Ishikawa (cell line): ENCODE measurements around the gene NRG3.

Experiments used
- CEBPB ChIP-seq: IDR thresholded peaks from 2 replicates; pipeline ENCODE4 v1.6.1; 2012
- EP300 ChIP-seq: IDR thresholded peaks from 2 replicates; pipeline ENCODE4 v1.6.1; 2012; ENCODE audit warnings: borderline replicate concordance
- RAD21 ChIP-seq: IDR thresholded peaks from 2 replicates; pipeline ENCODE4 v1.6.1; 2012; ENCODE audit warnings: low read depth
- YY1 ChIP-seq: IDR thresholded peaks from 2 replicates; pipeline ENCODE4 v1.6.1; 2012; ENCODE audit warnings: low read depth
- ZBTB7A ChIP-seq: IDR thresholded peaks from 2 replicates; pipeline ENCODE4 v1.6.1; 2012; ENCODE audit warnings: low read depth
- TF ChIP-seq, protein P1 (sequence below): IDR thresholded peaks from 2 replicates; pipeline ENCODE4 v1.6.1; 2012; ENCODE audit warnings: low read depth, mild to moderate bottlenecking
- TF ChIP-seq, protein P2 (sequence below): IDR thresholded peaks from 2 replicates; pipeline ENCODE4 v1.6.1; 2012

GRCh38 chr10:82814635-82815034 lies 939.6 kb downstream of the NRG3 start:
- TF ChIP-seq RAD21, result no peak
- TF ChIP-seq ZBTB7A, result no peak
- TF ChIP-seq CEBPB, result no peak
- TF ChIP-seq, protein P1, sequence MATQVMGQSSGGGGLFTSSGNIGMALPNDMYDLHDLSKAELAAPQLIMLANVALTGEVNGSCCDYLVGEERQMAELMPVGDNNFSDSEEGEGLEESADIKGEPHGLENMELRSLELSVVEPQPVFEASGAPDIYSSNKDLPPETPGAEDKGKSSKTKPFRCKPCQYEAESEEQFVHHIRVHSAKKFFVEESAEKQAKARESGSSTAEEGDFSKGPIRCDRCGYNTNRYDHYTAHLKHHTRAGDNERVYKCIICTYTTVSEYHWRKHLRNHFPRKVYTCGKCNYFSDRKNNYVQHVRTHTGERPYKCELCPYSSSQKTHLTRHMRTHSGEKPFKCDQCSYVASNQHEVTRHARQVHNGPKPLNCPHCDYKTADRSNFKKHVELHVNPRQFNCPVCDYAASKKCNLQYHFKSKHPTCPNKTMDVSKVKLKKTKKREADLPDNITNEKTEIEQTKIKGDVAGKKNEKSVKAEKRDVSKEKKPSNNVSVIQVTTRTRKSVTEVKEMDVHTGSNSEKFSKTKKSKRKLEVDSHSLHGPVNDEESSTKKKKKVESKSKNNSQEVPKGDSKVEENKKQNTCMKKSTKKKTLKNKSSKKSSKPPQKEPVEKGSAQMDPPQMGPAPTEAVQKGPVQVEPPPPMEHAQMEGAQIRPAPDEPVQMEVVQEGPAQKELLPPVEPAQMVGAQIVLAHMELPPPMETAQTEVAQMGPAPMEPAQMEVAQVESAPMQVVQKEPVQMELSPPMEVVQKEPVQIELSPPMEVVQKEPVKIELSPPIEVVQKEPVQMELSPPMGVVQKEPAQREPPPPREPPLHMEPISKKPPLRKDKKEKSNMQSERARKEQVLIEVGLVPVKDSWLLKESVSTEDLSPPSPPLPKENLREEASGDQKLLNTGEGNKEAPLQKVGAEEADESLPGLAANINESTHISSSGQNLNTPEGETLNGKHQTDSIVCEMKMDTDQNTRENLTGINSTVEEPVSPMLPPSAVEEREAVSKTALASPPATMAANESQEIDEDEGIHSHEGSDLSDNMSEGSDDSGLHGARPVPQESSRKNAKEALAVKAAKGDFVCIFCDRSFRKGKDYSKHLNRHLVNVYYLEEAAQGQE, result no peak
- no peak for TF ChIP-seq YY1
- no peak for TF ChIP-seq EP300
- TF ChIP-seq, protein P2, sequence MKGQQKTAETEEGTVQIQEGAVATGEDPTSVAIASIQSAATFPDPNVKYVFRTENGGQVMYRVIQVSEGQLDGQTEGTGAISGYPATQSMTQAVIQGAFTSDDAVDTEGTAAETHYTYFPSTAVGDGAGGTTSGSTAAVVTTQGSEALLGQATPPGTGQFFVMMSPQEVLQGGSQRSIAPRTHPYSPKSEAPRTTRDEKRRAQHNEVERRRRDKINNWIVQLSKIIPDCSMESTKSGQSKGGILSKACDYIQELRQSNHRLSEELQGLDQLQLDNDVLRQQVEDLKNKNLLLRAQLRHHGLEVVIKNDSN, result no peak
